Body of pancreas (tissue), 4 donors: ENCODE measurements around the gene IGFBP6. TPM values are rescaled to one million over a fixed set of nuclear protein-coding genes. Genes with fewer than 3 reads are reported as not detected.
"Not testable (repeated sequence)": the region's sequence is repeated elsewhere in the genome, so short reads cannot be mapped to it uniquely, and the experiment has no call there.

Experiments
- ATAC-seq: fragments of 150-250 bp; one replicate; pipeline ENCODE4 v1.9.1; 2016
- DNase-seq, 4 donors: peaks; one replicate each; pipeline ENCODE4 v3.0.0-alpha.2; 2019
- H3K27ac ChIP-seq, 4 donors: fragments of 200-600 bp; sonication (generic); 1 replicate in 3 of 4; 2 replicates in 1 of 4; pipeline versions ENCODE4 v1.5.1 to v1.6.1; 2016 to 2019; ENCODE audit warnings: mild to moderate bottlenecking in 1 of 4, mixed read lengths in 1 of 4, moderate library complexity in 1 of 4
- H3K27me3 ChIP-seq, 2 donors: fragments of 200-600 bp; sonication (generic); one replicate each; pipeline ENCODE4 v1.6.0; 2016; ENCODE audit warnings: mild to moderate bottlenecking in 1 of 2
- H3K36me3 ChIP-seq, 2 donors: fragments of 200-600 bp; sonication (generic); replicated peaks in 1 of 2; 2 replicates each; pipeline ENCODE4 v1.5.1; 2016; ENCODE audit warnings: low read depth in 2 of 2; ENCODE audit not compliant: insufficient read depth in 1 of 2
- H3K4me1 ChIP-seq: fragments of 200-600 bp; sonication (generic); one replicate; pipeline ENCODE4 v1.6.0; 2016
- H3K4me3 ChIP-seq, 2 donors: fragments of 200-600 bp; sonication (generic); 1 replicate in 1 of 2; 2 replicates in 1 of 2; pipeline ENCODE4 v1.5.1; 2016 to 2019
- H3K9me3 ChIP-seq, 3 donors: fragments of 200-600 bp; sonication (generic); 1 replicate in 2 of 3; 2 replicates in 1 of 3; pipeline ENCODE4 v1.5.1; 2016
- CTCF ChIP-seq, 7 experiments: fragments of 450-650 bp in 4 of 7; fragments of 200-600 bp in 3 of 7; sonication (generic) in 3 of 7; IDR thresholded peaks; one replicate each; pipeline ENCODE4 v1.5.1; 2016 to 2019; ENCODE audit warnings: antibody characterized with exemption in 7 of 7
- POLR2A ChIP-seq, 3 donors: fragments of 450-650 bp; IDR thresholded peaks; one replicate each; pipeline ENCODE4 v1.6.1; 2016; ENCODE audit warnings: antibody characterized with exemption in 3 of 3, mild to moderate bottlenecking in 2 of 3
- WGBS, 2 donors: methylation state at CpG; one replicate each; pipeline ENCODE4 v1.1.5; 2017; 5-methylcytosine and 5-hydroxymethylcytosine counted together
- intact Hi-C: fragments of 100-400 bp; cut with DNase I; formaldehyde crosslinking; loops from one replicate; pipeline ENCODE4 v1.15.1; 2023
- total RNA-seq, 2 donors: library from RNA; depleted of rRNA; stranded (reverse); fragments of >200 nt; gene quantifications; one replicate each; pipeline ENCODE4 v1.1.0, GENCODE V29; 2016

The IGFBP6 gene
- total RNA-seq, 2 donors from 2014 or later, result 154 to 204 TPM

- Histone ChIP-seq H3K4me1 (peaks cover 16% of the 10 kb centered on the region), H3K27me3 (no peaks in the 10 kb centered on the region), H3K36me3 (no peaks in the 10 kb centered on the region), H3K9me3 (no peaks in the 10 kb centered on the region), H3K4me3 (no peak overlapping the region), H3K27ac (no peak overlapping the region)
- TF ChIP-seq CTCF (IDR thresholded peaks at IDR 0.05) (no peak), POLR2A (IDR thresholded peaks at IDR 0.05) (no peak)
- intact Hi-C loops, result no loop called here
- DNase-seq (no peak), ATAC-seq (no peak)
- WGBS, 2 donors, result 63% methylated on average over 7 of the region's 7 CpGs
Measured at GRCh38 chr12:53107122-53107521, 9.7 kb downstream of the IGFBP6 start.

GRCh38 chr12:53112431-53112830 lies 15.0 kb downstream of the IGFBP6 start:
- H3K36me3 ChIP-seq, H3K27me3 ChIP-seq, ATAC-seq, H3K27ac ChIP-seq, intact Hi-C loops, H3K9me3 ChIP-seq, H3K4me1 ChIP-seq, DNase-seq, H3K4me3 ChIP-seq: not testable (repeated sequence)
- WGBS, 2 donors, result 84 to 91% methylated on average over 7 of the region's 7 CpGs

GRCh38 chr12:53113136-53113705 lies 15.8 kb downstream of the IGFBP6 start:
- H3K4me1 ChIP-seq, result no peaks in the 10 kb centered on the region
- WGBS, 2 donors, result 84 to 88% methylated on average over 12 of the region's 12 CpGs
- H3K27me3 ChIP-seq, result no peaks in the 10 kb centered on the region
- DNase-seq (no peak), ATAC-seq (no peak)
- no peak for TF ChIP-seq POLR2A (IDR thresholded peaks at IDR 0.05)
- TF ChIP-seq CTCF (IDR thresholded peaks at IDR 0.05), result no peak
- no peaks in the 10 kb centered on the region for H3K9me3 ChIP-seq
- intact Hi-C loops, result no loop called here
- H3K36me3 ChIP-seq, result no peaks in the 10 kb centered on the region
- no peak overlapping the region for H3K4me3 ChIP-seq
- no peak overlapping the region for H3K27ac ChIP-seq

GRCh38 chr12:53113951-53114350 lies 16.5 kb downstream of the IGFBP6 start:
- H3K4me1 ChIP-seq, result no peaks in the 10 kb centered on the region
- no peaks in the 10 kb centered on the region for H3K27me3 ChIP-seq
- intact Hi-C loops, result no loop called here
- no peak overlapping the region for H3K4me3 ChIP-seq
- H3K36me3 ChIP-seq, result no peaks in the 10 kb centered on the region
- no peak for ATAC-seq
- no peaks in the 10 kb centered on the region for H3K9me3 ChIP-seq
- TF ChIP-seq POLR2A (IDR thresholded peaks at IDR 0.05) (no peak), CTCF (IDR thresholded peaks at IDR 0.05) (no peak)
- no peak for DNase-seq
- no peak overlapping the region for H3K27ac ChIP-seq

GRCh38 chr12:53115112-53115890 lies 17.8 kb downstream of the IGFBP6 start:
- WGBS, 2 donors, result 85 to 90% methylated on average over 7 to 33 of the region's 33 CpGs

More at GRCh38 chr12:53115112-53115890, 17.8 kb downstream of the IGFBP6 start:
- no peaks in the 10 kb centered on the region for H3K27me3 ChIP-seq
- no peaks in the 10 kb centered on the region for H3K36me3 ChIP-seq
- no peak for TF ChIP-seq POLR2A (IDR thresholded peaks at IDR 0.05)
- no peak for TF ChIP-seq CTCF (IDR thresholded peaks at IDR 0.05)
- no peak overlapping the region for H3K27ac ChIP-seq
- no peaks in the 10 kb centered on the region for H3K4me1 ChIP-seq
- no peak for ATAC-seq
- no peak overlapping the region for H3K4me3 ChIP-seq
- H3K9me3 ChIP-seq, result no peaks in the 10 kb centered on the region
- DNase-seq, result no peak
- intact Hi-C loops, result no loop called here
